Inferior parietal cortex (tissue), 1 donor: ENCODE data around the gene PHACTR2.
A peak's percentile ranks its signal among the peaks of the same experiment; 100 is the strongest.
"Not testable (repeated sequence)": the region's sequence is repeated elsewhere in the genome, so short reads cannot be mapped to it uniquely, and the experiment has no call there.

ENCODE experiments used
- DNase-seq: peaks from one replicate; pipeline ENCODE4 v3.0.0-alpha.2; 2016; ENCODE audit errors: extremely low spot score

Gene PHACTR2

GRCh38 chr6:143677891-143678791, at the start of gene PHACTR2:
Gene PHACTR2, plus strand, starts transcription at chr6:143677965. Its CDS starts 199 bp downstream, at chr6:143678164.
- peak; percentile 64 for DNase-seq

GRCh38 chr6:143629104-143630080, 48.4 kb upstream of the PHACTR2 start:
- DNase-seq: no peak

GRCh38 chr6:143631196-143631595, 46.6 kb upstream of the PHACTR2 start:
- not testable (repeated sequence) for DNase-seq

- DNase-seq: no peak
Observed at GRCh38 chr6:143632894-143633293, 44.9 kb upstream of the PHACTR2 start.

- no peak for DNase-seq
Observed at GRCh38 chr6:143634486-143634885, 43.3 kb upstream of the PHACTR2 start.

- DNase-seq: no peak
Observed at GRCh38 chr6:143637691-143638090, 40.1 kb upstream of the PHACTR2 start.

GRCh38 chr6:143642403-143642802, 35.4 kb upstream of the PHACTR2 start:
- DNase-seq: no peak

GRCh38 chr6:143647191-143647590, 30.6 kb upstream of the PHACTR2 start:
- DNase-seq: no peak

- DNase-seq: no peak
Observed at GRCh38 chr6:143647732-143648131, 30.0 kb upstream of the PHACTR2 start.

- DNase-seq: not testable (repeated sequence)
Observed at GRCh38 chr6:143649319-143649718, 28.4 kb upstream of the PHACTR2 start.

- not testable (repeated sequence) for DNase-seq
Observed at GRCh38 chr6:143651328-143651727, 26.4 kb upstream of the PHACTR2 start.

GRCh38 chr6:143652841-143653331, 24.9 kb upstream of the PHACTR2 start:
- DNase-seq: no peak

GRCh38 chr6:143655541-143655940, 22.2 kb upstream of the PHACTR2 start:
- DNase-seq: no peak

GRCh38 chr6:143656026-143656425, 21.7 kb upstream of the PHACTR2 start:
- DNase-seq: no peak

GRCh38 chr6:143657809-143658208, 20.0 kb upstream of the PHACTR2 start:
- DNase-seq: no peak

- DNase-seq: not testable (repeated sequence)
Observed at GRCh38 chr6:143660170-143660569, 17.6 kb upstream of the PHACTR2 start.

- no peak for DNase-seq
Observed at GRCh38 chr6:143664171-143664570, 13.6 kb upstream of the PHACTR2 start.

GRCh38 chr6:143666007-143666406, 11.8 kb upstream of the PHACTR2 start:
- not testable (repeated sequence) for DNase-seq

GRCh38 chr6:143669483-143669882, 8.3 kb upstream of the PHACTR2 start:
- not testable (repeated sequence) for DNase-seq

GRCh38 chr6:143673669-143674068, 4.1 kb upstream of the PHACTR2 start:
- DNase-seq: no peak

GRCh38 chr6:143674483-143675381, 3.0 kb upstream of the PHACTR2 start:
- no peak for DNase-seq
